HG03439 (cell line): ENCODE measurements around the gene CCDC92.
"Not testable (repeated sequence)": the region's sequence is repeated elsewhere in the genome, so short reads cannot be mapped to it uniquely, and the experiment has no call there.

Experiments
- ATAC-seq: cut with Tn5 transposase; IDR thresholded peaks from one replicate; pipeline ENCODE4 v1.9.1; 2021; ENCODE audit warnings: mild to moderate bottlenecking, moderate library complexity; ENCODE audit not compliant: unreplicated experiment

The CCDC92 gene

DNA sequence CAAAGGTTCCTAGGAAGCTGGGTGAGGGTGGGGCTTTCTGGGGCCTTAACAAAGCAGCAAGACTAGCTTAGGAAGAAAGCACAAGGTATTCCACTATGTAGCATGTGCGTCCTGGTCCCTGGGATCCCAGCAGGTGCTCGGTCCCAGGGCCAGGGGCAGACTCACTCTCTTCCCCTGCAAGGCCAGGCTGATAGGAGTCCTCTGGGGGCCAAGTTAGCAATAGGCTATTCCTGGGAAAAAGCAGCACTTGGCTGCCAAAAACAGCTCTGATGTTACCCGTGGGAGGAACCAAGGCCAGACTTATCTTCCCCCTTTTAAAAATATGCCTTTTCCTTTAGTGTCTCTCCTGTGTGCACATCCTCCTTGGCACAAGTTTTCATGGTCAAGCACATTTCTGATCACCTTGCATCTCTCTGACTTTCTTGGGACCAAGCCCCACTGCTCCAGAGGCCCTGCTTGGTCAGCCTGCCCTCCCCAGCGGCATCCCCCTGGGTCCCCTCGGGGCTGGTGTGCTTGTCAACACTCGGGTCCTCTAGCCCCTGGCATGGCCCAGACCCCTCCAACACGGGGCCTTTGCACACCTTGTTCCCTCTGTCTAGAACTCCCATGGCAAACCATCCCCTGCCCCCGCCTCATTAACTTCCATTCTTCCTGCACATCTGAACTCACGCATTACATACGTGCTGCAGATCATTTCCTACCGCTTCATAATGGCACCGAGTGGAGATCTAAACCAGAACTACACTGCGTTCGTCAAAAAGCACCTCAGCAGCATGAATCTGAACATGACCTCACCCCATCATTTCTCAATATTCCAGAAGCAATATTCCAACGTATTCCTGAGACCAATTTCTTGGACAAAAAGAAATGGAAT is 21.9 kb downstream of the CCDC92 start:
- ATAC-seq: no peak

DNA sequence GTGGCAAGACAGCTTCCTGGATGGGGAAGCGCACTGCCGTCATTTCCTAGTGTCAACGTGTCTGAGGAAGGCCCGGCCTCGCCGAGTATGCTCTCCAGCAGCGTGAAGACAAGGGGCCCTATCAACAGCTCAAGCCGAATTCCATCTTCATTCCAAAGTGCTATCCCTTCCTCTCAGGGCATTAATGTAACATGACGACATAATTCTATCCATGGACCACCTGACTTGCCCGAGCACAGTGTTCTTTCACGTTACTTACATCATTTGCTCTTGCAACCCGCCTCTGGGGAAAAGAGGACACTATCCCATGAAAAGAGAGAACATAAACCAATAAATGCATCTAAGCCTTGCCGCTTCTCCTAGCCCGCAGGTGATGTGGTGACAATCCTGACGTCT is 22.9 kb downstream of the CCDC92 start:
- no peak for ATAC-seq

DNA sequence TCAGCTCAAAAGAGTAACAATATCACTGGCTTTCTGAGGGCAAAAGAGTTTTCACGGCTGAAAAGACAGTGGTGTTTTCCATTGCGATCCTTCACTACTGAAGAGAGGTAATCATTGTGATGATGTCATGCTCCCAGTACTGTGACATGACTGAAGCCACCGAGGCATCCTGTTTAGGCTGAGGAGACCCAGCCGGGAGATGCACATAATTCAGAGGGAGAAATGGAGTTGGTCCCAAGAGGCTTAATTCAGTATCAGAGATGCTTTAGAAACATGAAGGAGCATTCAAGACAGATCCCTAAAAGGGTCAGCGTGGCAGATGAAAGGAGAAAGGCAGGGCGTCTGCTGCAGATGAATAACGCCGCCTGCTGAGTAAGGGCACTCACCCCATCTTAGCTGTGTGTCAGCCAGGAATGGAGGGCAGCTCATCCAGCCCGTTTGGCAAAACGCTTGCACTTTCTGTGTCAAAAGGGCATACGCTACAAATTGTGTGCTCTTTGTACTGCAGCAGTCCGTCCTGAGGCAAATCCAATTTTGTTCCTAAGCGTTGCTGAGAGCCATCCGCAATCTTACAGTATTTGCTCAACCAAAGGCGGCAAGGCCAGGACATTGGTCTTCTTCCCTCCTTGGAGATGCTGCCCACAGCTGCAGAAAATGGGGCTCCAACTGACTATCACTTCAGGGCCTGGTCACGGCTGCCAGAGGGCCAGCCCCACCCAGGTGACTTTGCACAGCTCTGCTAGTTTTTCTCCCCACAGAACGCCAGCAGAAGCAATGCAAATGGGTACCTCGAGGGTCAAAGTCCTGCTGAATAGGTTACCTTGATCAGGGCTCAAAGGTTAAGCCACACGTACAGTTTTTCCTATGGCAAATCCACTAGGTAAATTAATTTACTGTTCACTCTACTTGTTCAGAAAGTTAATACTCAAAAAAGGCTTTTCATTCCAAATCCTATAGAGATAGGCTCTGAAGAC is 23.5 kb downstream of the CCDC92 start:
- no peak for ATAC-seq

DNA sequence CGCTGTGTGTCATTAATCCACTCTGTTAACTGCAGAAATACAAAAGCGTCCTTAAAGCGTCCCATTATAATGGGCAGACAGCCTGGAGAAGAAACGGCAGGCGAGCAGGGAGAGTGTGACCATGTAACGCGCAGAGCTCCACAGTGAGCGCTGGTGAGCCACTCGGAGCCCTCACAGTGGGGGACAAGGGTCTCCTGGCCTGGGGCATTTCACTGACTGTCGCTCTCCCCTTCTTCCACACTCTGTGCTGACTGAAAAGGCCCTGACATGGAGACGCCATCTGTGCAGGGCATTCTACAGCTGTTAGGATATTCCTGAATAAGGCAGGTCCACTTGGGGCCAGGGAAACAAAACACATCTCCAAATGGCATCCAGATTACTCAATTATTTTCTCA is 24.2 kb downstream of the CCDC92 start:
- no peak for ATAC-seq

DNA sequence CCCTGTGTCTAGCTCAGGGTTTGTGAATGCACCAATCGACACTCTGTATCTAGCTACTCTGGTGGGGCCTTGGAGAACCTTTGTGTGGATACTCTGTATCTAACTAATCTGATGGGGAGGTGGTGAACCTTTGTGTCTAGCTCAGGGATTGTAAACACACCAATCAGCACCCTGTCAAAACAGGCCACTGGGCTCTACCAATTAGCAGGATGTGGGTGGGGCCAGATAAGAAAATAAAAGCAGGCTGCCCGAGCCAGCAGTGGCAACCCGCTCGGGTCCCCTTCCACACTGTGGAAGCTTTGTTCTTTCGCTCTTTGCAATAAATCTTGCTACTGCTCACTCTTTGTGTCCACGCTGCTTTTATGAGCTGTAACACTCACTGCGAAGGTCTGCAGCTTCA is 25.1 kb downstream of the CCDC92 start:
- ATAC-seq: not testable (repeated sequence)

DNA sequence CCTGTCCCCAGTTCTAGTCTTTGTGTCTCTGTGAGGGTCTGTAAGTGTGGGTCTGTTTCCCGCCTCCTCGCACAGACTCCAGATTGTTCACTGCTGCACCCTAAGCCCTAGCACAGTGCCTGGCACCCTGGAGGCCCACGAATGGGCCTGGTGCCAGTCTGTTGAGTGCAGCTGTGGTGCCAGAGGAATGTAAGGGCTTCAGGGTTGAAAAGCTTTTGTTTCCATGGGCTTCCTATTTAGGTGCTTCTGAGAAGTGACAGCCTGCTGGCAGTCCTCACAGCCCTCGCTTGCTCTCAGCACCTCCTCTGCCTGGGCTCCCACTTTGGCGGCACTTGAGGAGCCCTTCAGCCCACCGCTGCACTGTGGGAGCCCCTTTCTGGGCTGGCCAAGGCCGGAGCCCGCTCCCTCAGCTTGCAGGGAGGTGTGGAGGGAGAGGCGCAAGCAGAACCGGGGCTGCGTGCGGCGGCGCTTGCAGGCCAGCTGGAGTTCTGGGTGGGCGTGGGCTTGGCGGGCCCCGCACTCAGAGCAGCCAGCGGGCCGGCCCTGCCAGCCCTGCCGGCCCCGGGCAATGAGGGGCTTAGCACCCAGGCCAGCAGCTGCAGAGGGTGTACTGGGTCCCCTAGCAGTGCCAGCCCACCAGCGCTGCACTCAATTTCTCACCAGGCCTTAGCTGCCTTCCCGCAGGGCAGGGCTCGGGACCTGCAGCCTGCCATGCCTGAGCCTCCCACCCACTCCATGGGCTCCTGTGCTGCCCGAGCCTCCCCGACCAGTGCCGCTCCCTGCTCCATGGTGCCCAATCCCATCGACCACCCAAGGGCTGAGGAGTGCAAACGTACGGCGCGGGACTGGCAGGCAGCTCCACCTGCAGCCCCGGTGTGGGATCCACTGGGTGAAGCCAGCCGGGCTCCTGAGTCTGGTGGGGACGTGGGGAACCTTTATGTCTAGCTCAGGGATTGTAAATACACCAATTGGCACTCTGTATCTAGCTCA is 25.8 kb downstream of the CCDC92 start:
- not testable (repeated sequence) for ATAC-seq

DNA sequence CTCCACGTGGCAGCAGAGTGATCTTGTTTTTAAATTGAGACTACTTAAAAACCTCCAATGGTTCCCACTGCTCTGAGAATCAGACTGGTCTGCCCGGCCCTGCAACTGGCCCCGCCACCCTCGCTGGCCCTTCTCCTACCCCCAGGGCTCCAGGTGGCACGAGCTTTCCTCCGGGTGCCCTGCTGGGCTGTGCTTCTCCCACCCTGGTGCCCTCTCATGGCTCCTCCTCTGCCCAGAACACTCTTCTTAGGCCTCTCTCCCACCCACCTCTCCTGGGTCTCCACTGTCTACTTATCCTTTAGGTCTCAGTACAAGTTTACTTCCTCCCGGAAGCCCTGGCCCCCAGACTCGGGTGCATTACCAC is 26.5 kb downstream of the CCDC92 start:
- no peak for ATAC-seq

DNA sequence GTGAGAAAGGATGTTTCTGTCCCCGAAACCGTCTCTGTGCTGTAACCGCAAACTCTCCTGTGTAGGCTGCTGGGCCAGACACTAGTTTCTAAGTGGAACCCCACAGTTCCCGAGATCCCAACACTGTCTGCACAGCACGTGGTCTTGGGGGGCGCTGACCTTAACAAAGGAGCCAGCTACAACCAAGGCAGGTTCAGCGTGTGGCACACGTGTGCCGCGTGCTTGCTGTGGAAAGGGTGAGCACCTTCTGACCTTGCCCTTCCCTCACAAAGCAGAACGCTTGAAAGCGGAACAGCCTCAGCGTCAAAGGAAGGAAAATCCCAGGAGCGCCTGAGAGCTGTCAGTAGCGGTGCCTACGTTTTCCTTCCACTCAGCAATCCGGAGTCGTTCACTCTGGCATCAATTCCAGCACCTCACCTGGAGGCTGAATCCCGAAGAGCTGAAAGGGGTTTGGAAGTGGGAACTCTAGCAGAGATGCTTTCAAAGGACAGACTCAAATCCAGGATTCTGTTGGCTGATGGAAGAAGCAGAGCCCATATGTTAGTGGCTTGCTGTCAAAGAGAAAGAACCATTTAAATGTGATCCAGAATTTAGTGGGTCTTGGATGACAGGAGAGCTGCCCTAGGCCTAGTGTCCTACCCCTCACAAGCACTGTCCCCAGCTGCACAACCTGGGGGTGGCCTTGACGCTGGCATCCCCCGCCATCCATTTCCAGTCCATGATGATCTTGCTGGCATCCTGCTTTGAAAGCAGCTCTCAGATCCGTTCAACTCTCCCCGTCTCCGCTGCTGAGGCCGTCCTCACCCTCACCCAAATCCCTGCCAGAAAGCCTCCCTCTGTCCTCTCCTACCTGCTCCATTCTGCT is 27.1 kb downstream of the CCDC92 start:
- no peak for ATAC-seq

DNA sequence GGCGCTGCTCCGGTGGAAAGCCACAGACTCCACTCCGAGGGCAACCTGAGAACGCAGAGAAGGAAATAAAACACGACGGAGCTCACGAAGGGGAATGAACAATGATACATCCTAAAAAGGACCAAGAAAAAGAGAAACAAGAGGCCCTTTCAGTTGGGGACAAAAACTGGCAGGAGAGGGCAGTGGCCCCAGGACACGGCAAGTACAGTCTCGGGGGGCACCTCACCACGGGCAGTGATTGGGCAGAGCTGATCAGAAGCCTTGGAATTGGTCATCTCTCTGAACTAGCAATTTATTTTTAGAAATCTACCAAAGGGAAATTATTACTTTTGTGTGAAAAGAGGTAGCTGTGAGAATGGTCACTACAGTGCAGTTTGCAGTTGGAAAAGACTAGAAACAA is 27.9 kb downstream of the CCDC92 start:
- no peak for ATAC-seq

DNA sequence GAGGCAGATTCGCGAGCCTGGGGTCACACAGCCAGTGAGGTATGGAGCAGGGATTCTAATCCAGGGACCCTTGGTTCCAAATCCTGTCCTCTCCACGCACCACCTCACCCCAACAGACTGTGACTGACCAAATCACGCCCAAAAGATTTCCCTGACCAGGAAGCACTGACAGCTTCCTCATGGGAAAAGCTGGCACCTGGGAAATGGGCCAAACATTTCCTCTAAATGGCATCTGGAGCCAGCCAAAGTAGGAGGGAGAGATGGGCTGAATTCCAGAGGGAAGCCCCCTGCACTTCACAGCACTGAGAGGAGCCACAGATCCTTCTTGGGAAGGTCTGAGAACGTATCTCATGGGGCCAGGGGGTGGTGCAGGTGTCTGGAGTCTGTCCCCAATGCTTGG is 28.8 kb downstream of the CCDC92 start:
- no peak for ATAC-seq

DNA sequence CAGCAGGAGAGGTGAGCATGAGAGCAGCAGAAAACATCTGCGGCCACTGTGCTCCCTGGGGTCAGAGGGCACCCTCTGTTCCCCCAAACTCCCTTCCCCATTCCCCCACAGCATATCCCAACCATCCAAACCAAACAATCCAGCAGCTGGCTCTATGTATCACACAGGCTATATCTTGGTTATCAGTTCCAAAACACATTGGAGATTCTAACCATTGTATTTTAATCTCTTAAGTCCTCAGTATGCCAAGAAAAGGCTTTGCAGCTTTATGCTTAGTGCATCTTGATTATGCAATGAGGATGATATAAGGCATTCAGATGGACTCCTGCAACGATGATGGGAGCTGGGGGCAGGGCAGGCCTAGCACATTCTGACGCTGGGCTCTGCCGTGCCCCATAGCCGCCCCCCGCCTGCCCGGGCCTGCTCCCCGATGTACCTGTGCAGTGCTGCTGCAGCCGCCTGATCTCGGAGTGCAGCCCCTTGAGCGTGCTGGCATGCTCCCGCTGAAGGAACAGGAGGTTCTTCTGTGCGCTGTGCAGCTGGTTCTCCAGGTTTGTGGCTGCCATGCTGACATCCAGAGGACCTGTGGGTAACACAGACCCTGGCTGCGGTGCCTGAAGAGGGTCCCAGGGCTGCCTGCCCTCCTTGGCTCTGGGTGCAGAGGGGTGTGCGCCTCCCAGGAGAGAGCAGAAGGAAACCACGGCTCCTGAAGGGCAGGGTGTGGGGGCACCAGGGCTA is 29.6 kb downstream of the CCDC92 start:
- ATAC-seq: no peak

DNA sequence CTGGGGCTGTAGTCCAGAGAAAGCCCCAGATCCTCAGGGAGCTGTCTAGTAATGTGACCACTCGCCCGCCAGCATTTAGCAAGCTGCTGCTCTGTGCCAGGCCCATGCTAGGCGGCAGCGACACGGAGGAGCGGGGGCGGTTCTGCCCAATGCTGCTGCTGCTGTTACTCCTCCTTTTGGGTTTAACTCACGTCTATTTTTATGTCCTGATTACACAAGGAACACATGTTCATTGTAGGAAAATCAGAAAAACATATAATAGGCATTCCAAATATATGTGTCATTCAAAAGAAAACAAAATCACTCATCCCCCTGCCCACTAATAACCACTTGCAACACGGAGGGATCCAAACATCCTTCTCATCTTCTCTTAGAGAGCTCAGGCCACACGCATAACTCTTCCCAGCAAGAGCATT is 30.4 kb downstream of the CCDC92 start:
- ATAC-seq: no peak

DNA sequence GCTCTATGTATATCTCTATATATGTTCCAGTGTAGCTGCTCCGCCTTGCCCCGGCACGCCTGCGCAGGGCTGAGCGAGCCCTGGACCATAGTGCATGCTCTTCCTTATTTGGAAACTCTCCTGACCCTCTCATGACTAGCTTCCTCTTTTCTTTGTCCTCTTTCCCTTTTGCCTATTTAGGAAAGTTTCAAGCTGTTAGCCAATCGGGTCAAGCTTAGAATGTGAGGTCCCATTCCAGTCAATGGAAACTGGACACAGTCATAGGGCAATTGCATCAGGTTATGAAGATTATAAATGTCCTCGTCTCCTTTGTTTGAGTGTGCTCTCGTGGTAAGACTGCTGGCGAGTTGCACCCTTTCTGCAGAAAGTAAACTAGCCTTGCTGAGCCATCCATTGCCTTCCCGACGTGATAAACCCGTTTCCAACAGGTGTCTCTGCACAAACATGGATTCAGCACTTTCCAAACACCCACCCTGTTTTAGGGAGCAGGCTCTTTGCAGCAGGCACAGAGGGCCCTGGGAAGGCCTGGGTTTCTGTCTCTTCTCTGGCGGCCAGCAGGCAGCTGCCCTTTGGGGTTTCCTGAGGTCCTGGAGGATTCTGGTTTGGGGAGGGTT is 30.9 kb downstream of the CCDC92 start:
- no peak for ATAC-seq

DNA sequence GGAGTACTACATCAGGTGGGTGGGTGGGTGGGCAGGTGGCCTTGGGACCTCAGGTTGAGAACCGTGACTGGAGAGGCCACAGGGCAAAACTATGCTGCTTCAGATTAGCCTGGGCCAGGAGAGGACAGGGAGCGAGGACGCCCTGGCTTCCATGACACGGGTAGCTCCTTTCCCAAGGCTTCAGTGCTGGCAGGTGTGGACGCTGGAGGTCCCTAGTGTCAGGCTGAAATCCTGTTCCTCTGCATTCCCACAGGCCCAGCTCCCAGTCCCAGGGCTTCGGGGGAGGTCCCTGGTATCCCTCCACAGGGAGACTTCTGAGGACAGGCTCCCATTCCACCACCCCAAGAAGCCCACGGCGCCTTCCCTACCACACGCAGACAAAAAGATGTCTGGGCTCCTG is 31.6 kb downstream of the CCDC92 start:
- ATAC-seq: no peak

DNA sequence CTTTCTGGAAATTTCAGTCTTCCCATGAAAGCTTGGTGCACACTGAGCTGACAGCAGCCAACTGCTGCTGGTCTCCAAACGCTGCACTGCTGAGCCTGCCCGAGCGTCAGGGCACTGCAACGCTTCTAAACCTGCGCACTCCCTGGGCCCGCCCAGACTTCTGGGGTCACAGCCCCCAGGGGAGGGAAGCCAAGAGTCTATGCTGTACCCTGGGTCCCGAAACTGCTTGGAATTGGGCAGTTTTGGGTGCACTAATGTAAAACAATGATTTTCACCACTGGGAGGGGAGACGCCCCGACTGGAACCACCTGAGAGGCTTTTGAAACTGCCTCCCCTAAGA is 32.0 kb downstream of the CCDC92 start:
- ATAC-seq: no peak

DNA sequence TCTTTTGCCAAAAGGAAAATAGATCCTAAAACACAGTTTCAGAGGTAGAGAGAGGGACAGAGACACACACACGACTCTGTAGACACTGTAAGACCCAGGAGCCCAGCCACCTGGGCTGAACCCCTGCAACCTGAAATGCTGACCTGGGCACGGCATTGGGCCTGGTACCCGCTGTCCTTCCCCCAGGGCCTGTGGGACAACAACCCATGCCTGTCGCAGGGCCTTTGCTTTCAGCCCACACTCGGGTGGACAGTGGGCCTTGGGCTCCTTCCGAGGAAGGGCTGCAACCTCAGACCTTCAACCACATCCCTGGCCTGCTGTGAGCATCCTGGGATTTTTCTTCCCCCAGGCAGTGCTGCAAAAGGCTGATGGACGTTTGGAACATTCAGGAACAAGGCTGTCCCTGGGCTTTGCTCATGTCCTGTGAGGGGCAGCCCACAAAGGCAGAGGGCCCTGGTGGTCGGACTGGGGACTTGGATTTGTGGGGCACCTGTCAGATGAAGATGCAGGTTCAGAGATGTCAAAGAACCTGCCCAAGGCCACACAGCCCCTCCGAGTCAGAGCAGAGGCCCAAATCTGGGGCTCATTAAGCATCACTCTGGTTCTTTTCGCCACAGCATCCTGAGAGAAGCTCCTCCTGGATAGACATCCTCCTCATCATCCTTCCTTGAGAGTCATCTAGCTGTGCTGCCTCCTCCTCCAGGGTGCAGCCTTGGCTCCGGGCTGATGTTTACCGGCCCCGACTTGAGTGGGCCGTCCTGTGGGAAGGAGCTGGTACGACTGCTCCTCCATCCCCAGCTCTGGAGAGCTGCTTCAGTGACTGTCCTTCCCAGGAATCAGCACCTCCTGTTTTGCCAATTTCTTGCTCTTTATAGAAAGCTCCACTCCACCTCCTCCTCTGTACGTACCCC is 32.7 kb downstream of the CCDC92 start:
- no peak for ATAC-seq

DNA sequence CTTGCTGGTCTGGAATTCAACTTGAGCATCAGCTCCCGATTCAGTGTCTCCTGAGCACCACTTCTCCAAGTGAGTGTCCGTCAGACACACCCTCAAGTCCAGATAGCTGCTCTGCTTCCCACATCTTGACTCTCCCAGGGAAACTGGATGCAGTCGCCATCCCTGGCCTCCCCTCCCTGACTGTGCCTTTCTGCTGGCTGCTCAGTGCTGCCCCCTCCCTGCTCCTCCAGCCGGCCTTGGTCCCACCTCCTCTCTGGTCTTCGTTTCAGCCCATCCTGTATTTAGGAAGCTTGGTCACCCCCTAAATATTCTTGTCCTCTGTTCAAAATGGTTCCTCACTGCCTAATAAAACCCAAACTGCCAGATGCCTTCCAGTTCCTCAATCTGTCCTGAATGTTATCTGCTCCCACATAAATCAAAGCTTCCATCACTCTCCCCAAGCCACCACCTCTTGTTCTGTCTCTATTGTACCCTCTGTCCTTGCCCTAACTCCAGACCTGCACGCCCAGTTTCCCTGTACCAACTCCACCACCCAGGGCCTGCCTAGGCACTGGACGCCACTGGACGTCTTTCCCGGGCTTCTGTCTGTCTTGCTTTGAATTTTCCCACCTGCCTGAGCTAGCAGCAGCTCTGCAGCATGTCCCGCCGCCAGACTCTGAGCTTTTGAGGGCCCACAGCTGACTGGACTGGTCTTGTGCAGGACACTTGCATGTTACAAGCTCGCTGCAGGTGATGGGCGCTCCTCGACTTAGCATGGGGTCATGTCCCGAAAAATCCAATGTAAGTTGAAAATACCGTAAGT is 33.8 kb downstream of the CCDC92 start:
- no peak for ATAC-seq
